GM19324 (cell line): ENCODE measurements around the gene PITX2.
A peak's percentile ranks its signal among the peaks of the same experiment; 100 is the strongest.
"Not testable (repeated sequence)": the region's sequence is repeated elsewhere in the genome, so short reads cannot be mapped to it uniquely, and the experiment has no call there.

ENCODE experiments used
- ATAC-seq: cut with Tn5 transposase; IDR thresholded peaks from one replicate; pipeline ENCODE4 v1.9.1; 2021; ENCODE audit warnings: mild to moderate bottlenecking, moderate library complexity; ENCODE audit not compliant: unreplicated experiment, low FRiP score

PITX2 gene

GRCh38 chr4:110613745-110614144 lies 9.1 kb downstream of the PITX2 start:
- ATAC-seq = no peak

GRCh38 chr4:110612631-110613269 lies 10.1 kb downstream of the PITX2 start:
- no peak for ATAC-seq

GRCh38 chr4:110611968-110612447 lies 10.9 kb downstream of the PITX2 start:
- ATAC-seq = no peak

GRCh38 chr4:110610940-110611831 lies 11.7 kb downstream of the PITX2 start:
- peak; percentile 70 for ATAC-seq

GRCh38 chr4:110610620-110610939 lies 12.3 kb downstream of the PITX2 start:
- ATAC-seq = no peak

- ATAC-seq = no peak
Measured at GRCh38 chr4:110609044-110609750, 13.7 kb downstream of the PITX2 start.

DNA sequence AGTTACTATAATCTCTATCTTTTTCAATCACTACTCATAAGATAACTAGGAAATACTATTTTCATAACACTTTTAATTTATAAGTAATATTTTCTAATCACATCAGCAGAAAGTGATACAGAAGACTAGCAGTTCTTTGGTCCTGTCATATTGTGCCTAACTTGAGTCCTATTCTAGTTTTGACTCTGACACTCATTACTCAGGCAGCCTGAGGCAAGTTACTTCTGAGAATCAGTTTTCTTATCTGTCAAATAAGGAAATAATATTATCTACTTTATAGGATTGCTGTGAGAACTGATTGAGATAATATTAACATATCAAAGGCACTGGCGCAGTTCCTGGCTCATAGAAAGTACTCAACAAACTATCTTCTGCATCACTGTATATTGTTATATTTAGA lies 17.8 kb downstream of the PITX2 start:
- ATAC-seq = no peak

DNA sequence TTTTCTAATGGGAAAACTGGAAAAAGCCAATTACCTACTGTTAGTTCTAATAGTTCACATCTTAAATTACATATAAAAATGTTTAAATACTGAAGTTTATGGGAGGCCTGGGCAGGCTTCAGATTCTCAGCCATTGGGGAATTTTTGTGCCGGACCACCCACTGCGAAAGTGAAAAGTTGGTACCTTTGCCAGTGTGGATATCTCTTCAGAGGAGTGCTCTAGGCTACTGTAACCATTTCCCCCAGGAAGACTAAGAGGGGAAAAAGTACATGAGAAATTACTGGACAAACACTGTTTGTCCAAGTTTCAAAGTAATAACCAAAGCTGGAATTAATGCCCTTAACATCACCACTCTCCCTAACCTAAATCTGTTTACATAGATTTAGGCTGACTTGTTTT lies 20.8 kb downstream of the PITX2 start:
- no peak for ATAC-seq

- no peak for ATAC-seq
Measured at GRCh38 chr4:110597582-110597981, 25.3 kb downstream of the PITX2 start.

DNA sequence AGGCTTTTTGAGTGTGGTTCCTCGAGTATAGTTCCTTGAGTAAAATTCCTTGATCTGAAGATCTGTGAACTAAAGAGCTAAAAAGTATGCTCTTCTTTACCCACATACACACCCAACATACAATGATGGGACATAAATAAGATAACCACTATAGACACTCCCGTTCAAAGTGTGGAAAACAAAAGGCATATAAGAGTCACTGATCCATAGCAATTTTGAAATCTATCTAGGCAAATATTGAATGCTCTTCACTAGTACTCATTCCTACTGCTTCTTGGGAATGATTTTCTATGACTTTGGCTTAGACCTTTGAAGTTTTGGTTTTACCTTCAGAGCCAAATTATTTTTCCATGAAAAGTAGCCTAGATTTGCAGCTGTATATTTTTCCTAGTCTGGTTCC lies 26.4 kb downstream of the PITX2 start:
- ATAC-seq = no peak

GRCh38 chr4:110595583-110595982 lies 27.3 kb downstream of the PITX2 start:
- no peak for ATAC-seq

- no peak for ATAC-seq
Measured at GRCh38 chr4:110589297-110589696, 33.6 kb downstream of the PITX2 start.

DNA sequence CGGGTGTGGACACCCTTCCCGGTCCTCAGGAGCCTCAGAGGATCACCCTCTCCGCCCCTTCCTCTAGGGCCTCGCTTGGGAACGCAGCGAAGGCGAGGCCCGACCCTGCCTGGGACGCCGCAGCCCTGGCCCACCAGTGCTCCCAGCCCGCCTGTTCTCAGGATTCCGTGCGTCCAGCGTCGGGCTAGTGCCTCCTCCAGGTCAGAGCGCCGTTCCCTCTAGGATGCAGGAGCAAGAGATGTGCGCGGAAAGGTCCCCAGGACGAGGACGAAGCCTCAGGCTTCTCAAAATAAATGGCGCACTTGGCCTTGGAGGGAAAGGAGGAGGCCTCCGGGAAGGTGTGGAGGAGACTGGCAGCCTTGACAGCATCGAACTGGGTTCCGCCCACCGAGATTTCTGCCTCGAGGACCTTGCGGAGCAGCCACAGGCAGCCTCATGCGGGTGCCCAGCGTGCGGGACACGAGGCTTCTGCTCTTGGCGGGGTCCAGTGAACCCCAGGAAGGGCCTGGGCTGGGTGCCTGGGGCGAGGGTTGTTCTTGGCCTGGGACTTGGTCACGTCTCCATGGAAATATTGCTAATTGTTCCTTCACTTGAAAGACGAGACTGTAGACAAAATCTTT lies 35.1 kb downstream of the PITX2 start:
- no peak for ATAC-seq

- ATAC-seq = no peak
Measured at GRCh38 chr4:110586131-110586850, 36.6 kb downstream of the PITX2 start.

DNA sequence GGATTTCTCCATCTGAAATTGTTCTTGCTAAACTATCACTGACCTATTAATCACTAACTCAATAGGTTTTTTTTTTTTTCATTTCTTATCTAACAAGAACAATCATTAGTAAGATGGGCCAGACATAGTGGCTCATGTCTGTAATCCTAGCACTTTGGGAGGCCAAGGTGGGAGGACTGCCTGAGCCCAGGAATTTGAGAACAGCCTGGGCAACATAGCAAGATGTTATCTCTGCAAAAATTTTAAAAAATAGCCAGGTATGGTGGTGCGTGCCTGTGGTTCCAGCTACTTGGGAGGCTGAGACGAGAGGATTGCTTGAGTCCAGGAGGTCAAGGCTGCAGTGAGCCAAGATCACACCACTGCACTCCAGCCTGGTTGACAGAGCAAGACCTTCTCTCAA lies 46.2 kb downstream of the PITX2 start:
- ATAC-seq = not testable (repeated sequence)
